GM23338 (cell line): ENCODE results near the gene ADAMTS7. TPM values are rescaled to one million over a fixed set of nuclear protein-coding genes. Genes with fewer than 3 reads are reported as not detected.
"Not testable (repeated sequence)": the region's sequence is repeated elsewhere in the genome, so short reads cannot be mapped to it uniquely, and the experiment has no call there.

Source experiments
- ATAC-seq: fragments of 200-7000 bp; cut with Tn5 transposase; 3 replicates; pipeline ENCODE4 v1.9.1; 2020
- DNase-seq: peaks from one replicate; pipeline ENCODE4 v3.0.0-alpha.2; 2015; ENCODE audit warnings: low spot score
- H2AFZ ChIP-seq: fragments of 200-600 bp; sonication (generic); 2 replicates; pipeline ENCODE4 v1.8.0; 2016; ENCODE audit warnings: antibody characterized with exemption, mild to moderate bottlenecking, moderate library complexity
- H3F3A ChIP-seq: fragments of 200-600 bp; sonication (generic); replicated peaks from 2 replicates; pipeline ENCODE4 v1.8.0; 2017; ENCODE audit warnings: antibody characterized with exemption, mixed run types, low read depth
- H3K27ac ChIP-seq: fragments of 200-600 bp; sonication (generic); 2 replicates; pipeline ENCODE4 v1.6.1; 2016; ENCODE audit warnings: low read depth
- H3K27me3 ChIP-seq: fragments of 200-600 bp; sonication (generic); 2 replicates; pipeline ENCODE4 v1.8.0; 2016; ENCODE audit warnings: mild to moderate bottlenecking, mixed run types, moderate library complexity; ENCODE audit not compliant: insufficient read depth
- H3K36me3 ChIP-seq: fragments of 200-600 bp; sonication (generic); 2 replicates; pipeline ENCODE4 v1.8.0; 2016; ENCODE audit warnings: mild to moderate bottlenecking; ENCODE audit not compliant: insufficient read depth
- H3K4me1 ChIP-seq: fragments of 200-600 bp; sonication (generic); 2 replicates; pipeline ENCODE4 v1.8.0; 2016; ENCODE audit warnings: mild to moderate bottlenecking, moderate library complexity; ENCODE audit not compliant: insufficient read depth
- H3K4me2 ChIP-seq: fragments of 200-600 bp; sonication (generic); 2 replicates; pipeline ENCODE4 v1.7.1; 2017; ENCODE audit warnings: mixed run types
- H3K4me3 ChIP-seq: fragments of 200-600 bp; sonication (generic); 2 replicates; pipeline ENCODE4 v1.6.1; 2016; ENCODE audit warnings: mixed run types
- H3K79me2 ChIP-seq: fragments of 200-600 bp; sonication (generic); replicated peaks from 2 replicates; pipeline ENCODE4 v1.8.0; 2017; ENCODE audit warnings: mild to moderate bottlenecking; ENCODE audit not compliant: insufficient read depth
- H3K9me2 ChIP-seq: fragments of 200-600 bp; sonication (generic); 2 replicates; pipeline ENCODE4 v1.8.0; 2017; ENCODE audit not compliant: insufficient read depth
- H4K20me1 ChIP-seq: fragments of 200-600 bp; sonication (generic); replicated peaks from 2 replicates; pipeline ENCODE4 v1.8.0; 2017; ENCODE audit warnings: mild to moderate bottlenecking; ENCODE audit not compliant: insufficient read depth
- H3K27ac Mint-ChIP-seq: 2 replicates; pipeline ENCODE4 v1.8.0; 2020; ENCODE audit warnings: inconsistent platforms, mild to moderate bottlenecking, moderate library complexity, mixed read lengths
- H3K27me3 Mint-ChIP-seq: 3 replicates; pipeline ENCODE4 v1.8.0; 2022; ENCODE audit warnings: low read depth, mild to moderate bottlenecking, moderate library complexity, mixed read lengths, inconsistent platforms; ENCODE audit not compliant: insufficient read depth, poor library complexity
- H3K36me3 Mint-ChIP-seq: 3 replicates; pipeline ENCODE4 v1.8.0; 2021; ENCODE audit warnings: low read depth, mild to moderate bottlenecking, inconsistent platforms, moderate library complexity, mixed read lengths
- H3K4me1 Mint-ChIP-seq: 3 replicates; pipeline ENCODE4 v1.8.0; 2020; ENCODE audit warnings: mild to moderate bottlenecking, inconsistent platforms, mixed read lengths
- H3K4me3 Mint-ChIP-seq: 3 replicates; pipeline ENCODE4 v1.8.0; 2021; ENCODE audit warnings: moderate library complexity, mild to moderate bottlenecking, inconsistent platforms, mixed read lengths
- H3K9me3 Mint-ChIP-seq: 3 replicates; pipeline ENCODE4 v1.8.0; 2020; ENCODE audit warnings: moderate library complexity, mild to moderate bottlenecking, inconsistent platforms, mixed read lengths
- CREB1 ChIP-seq: fragments of 250-450 bp; sonication (Bioruptor Pico); IDR thresholded peaks from 2 replicates; pipeline ENCODE4 v1.5.0; 2020; ENCODE audit warnings: low read depth, mild to moderate bottlenecking, moderate library complexity
- EZH2 ChIP-seq: fragments of 200-600 bp; sonication (generic); IDR thresholded peaks from one replicate; pipeline ENCODE4 v1.8.0; 2017; ENCODE audit warnings: antibody characterized with exemption, mild to moderate bottlenecking, low read depth; ENCODE audit not compliant: unreplicated experiment
- NANOG ChIP-seq: IDR thresholded peaks from 2 replicates; pipeline ENCODE4 v1.6.1; 2016; ENCODE audit warnings: antibody characterized with exemption, borderline replicate concordance
- STAT1 ChIP-seq: IDR thresholded peaks from one replicate; pipeline ENCODE4 v1.6.1; 2016; ENCODE audit warnings: antibody characterized with exemption; ENCODE audit not compliant: unreplicated experiment
- ZNF114 ChIP-seq: fragments of 250-450 bp; sonication (Bioruptor Pico); IDR thresholded peaks from 2 replicates; pipeline ENCODE4 v1.5.0; 2020; ENCODE audit warnings: mild to moderate bottlenecking, moderate library complexity
- polyA plus RNA-seq: library from polyadenylated mRNA; unstranded; fragments of >200 nt; fragmentation: Nextera tagmentation; extraction: Ambion mirVana; gene quantifications from 2 replicates; pipeline ENCODE4 v1.2.1, GENCODE V29; 2016
- total RNA-seq: library from RNA; depleted of rRNA; stranded (reverse); fragments of >200 nt; shearing (Covaris generic); gene quantifications from 2 replicates; pipeline ENCODE4 v1.2.3, GENCODE V29; 2014
- TF ChIP-seq, protein P1 (sequence below): fragments of 250-450 bp; sonication (Bioruptor Pico); IDR thresholded peaks from 2 replicates; pipeline ENCODE4 v1.5.0; 2020; ENCODE audit warnings: mild to moderate bottlenecking, moderate library complexity
- TF ChIP-seq, protein P2 (sequence below), 2 experiments: fragments of 200-600 bp in 1 of 2; sonication (generic) in 1 of 2; conservative IDR thresholded peaks; 2 replicates each; pipeline versions ENCODE4 v1.5.1 to v1.6.1; 2016 to 2017; ENCODE audit warnings: antibody characterized with exemption in 2 of 2, low read depth in 2 of 2, mild to moderate bottlenecking in 2 of 2, moderate library complexity in 1 of 2

The ADAMTS7 gene
- total and polyA plus RNA-seq, 2 experiments from 2014 or later = 11.6 to 52.7 TPM

DNA sequence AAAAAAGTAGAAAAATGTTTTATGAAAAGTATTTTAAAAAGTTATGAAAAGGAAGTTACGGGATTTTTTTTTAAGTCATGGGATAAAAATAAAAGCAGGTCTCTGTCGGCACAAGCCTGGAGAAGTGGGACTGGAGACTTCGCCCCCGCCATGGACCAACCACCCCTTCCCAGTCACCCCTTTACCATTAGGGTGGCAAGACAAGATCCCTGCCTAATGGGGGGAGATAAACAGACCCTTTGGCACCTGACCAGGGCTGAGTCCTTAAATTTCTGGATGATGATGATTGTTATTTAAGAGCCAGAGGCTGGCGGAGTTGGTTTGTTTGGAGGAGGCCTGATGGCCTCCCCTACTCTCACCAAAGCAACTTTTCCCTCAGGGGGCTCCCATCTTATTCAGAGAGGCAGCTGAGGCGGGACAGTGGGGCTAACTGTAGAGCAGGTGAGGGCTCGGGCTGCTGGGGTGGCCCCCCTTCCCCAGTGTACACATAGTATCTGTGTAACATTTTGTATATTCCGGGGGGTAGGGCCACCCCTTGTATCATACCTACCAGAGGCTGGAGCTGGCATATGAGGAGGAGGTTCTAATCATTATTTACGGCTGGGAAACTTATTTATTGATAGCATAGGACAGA, 74.0 kb downstream of the ADAMTS7 start (continued):
- TF ChIP-seq, protein P1, sequence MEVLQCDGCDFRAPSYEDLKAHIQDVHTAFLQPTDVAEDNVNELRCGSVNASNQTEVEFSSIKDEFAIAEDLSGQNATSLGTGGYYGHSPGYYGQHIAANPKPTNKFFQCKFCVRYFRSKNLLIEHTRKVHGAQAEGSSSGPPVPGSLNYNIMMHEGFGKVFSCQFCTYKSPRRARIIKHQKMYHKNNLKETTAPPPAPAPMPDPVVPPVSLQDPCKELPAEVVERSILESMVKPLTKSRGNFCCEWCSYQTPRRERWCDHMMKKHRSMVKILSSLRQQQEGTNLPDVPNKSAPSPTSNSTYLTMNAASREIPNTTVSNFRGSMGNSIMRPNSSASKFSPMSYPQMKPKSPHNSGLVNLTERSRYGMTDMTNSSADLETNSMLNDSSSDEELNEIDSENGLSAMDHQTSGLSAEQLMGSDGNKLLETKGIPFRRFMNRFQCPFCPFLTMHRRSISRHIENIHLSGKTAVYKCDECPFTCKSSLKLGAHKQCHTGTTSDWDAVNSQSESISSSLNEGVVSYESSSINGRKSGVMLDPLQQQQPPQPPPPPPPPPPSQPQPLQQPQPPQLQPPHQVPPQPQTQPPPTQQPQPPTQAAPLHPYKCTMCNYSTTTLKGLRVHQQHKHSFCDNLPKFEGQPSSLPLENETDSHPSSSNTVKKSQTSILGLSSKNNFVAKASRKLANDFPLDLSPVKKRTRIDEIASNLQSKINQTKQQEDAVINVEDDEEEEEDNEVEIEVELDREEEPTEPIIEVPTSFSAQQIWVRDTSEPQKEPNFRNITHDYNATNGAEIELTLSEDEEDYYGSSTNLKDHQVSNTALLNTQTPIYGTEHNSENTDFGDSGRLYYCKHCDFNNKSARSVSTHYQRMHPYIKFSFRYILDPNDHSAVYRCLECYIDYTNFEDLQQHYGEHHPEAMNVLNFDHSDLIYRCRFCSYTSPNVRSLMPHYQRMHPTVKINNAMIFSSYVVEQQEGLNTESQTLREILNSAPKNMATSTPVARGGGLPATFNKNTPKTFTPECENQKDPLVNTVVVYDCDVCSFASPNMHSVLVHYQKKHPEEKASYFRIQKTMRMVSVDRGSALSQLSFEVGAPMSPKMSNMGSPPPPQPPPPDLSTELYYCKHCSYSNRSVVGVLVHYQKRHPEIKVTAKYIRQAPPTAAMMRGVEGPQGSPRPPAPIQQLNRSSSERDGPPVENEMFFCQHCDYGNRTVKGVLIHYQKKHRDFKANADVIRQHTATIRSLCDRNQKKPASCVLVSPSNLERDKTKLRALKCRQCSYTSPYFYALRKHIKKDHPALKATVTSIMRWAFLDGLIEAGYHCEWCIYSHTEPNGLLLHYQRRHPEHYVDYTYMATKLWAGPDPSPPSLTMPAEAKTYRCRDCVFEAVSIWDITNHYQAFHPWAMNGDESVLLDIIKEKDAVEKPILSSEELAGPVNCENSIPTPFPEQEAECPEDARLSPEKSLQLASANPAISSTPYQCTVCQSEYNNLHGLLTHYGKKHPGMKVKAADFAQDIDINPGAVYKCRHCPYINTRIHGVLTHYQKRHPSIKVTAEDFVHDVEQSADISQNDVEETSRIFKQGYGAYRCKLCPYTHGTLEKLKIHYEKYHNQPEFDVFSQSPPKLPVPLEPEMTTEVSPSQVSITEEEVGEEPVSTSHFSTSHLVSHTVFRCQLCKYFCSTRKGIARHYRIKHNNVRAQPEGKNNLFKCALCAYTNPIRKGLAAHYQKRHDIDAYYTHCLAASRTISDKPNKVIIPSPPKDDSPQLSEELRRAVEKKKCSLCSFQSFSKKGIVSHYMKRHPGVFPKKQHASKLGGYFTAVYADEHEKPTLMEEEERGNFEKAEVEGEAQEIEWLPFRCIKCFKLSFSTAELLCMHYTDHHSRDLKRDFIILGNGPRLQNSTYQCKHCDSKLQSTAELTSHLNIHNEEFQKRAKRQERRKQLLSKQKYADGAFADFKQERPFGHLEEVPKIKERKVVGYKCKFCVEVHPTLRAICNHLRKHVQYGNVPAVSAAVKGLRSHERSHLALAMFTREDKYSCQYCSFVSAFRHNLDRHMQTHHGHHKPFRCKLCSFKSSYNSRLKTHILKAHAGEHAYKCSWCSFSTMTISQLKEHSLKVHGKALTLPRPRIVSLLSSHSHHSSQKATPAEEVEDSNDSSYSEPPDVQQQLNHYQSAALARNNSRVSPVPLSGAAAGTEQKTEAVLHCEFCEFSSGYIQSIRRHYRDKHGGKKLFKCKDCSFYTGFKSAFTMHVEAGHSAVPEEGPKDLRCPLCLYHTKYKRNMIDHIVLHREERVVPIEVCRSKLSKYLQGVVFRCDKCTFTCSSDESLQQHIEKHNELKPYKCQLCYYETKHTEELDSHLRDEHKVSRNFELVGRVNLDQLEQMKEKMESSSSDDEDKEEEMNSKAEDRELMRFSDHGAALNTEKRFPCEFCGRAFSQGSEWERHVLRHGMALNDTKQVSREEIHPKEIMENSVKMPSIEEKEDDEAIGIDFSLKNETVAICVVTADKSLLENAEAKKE (CRISPR knock-in tag) = no peak
- TF ChIP-seq, protein P2, sequence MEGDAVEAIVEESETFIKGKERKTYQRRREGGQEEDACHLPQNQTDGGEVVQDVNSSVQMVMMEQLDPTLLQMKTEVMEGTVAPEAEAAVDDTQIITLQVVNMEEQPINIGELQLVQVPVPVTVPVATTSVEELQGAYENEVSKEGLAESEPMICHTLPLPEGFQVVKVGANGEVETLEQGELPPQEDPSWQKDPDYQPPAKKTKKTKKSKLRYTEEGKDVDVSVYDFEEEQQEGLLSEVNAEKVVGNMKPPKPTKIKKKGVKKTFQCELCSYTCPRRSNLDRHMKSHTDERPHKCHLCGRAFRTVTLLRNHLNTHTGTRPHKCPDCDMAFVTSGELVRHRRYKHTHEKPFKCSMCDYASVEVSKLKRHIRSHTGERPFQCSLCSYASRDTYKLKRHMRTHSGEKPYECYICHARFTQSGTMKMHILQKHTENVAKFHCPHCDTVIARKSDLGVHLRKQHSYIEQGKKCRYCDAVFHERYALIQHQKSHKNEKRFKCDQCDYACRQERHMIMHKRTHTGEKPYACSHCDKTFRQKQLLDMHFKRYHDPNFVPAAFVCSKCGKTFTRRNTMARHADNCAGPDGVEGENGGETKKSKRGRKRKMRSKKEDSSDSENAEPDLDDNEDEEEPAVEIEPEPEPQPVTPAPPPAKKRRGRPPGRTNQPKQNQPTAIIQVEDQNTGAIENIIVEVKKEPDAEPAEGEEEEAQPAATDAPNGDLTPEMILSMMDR (conservative IDR thresholded peaks at IDR 0.05; ENCODE audit: low read depth in 2 of 2) = no peak
- TF ChIP-seq NANOG (no peak), CREB1 (CRISPR knock-in tag) (no peak), STAT1 (no peak), ZNF114 (CRISPR knock-in tag) (no peak), EZH2 (no peak)

DNA sequence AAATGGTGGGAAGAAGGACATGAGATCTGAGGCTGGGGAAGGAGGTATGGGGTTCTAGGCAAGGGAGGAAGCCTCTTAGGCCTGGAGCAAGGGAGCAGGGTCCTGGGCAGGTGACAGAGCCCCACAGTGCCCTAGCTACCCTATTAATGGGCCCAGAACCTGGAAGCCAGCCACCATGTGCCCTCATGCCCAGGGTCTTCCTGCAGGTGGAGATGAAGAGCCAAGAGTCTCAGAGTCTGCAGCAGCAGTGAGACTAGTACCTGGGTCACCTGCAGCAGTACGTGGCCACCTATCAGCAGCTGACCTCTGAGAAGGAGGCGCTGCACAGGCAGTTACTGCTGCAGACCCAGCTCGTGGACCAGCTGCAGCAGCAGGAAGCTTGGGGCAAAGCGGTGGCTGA, 75.0 kb downstream of the ADAMTS7 start:
- not testable (repeated sequence) for H4K20me1 ChIP-seq, H3K4me3 ChIP-seq, H3K36me3 ChIP-seq, H2AFZ ChIP-seq, H3K27ac ChIP-seq, ATAC-seq, H3K9me2 ChIP-seq, H3K79me2 ChIP-seq, DNase-seq, H3K36me3 Mint-ChIP-seq, H3K4me1 ChIP-seq, H3K27me3 ChIP-seq, H3K9me3 Mint-ChIP-seq, H3K27ac Mint-ChIP-seq, H3K4me3 Mint-ChIP-seq, H3F3A ChIP-seq, H3K4me2 ChIP-seq
- peaks cover 13% of the 10 kb centered on the region for H3K4me1 Mint-ChIP-seq
- peaks cover 22% of the 10 kb centered on the region for H3K27me3 Mint-ChIP-seq
- TF ChIP-seq, protein P1 (CRISPR knock-in tag) = peak; percentile 65
